Measurements from ENCODE around the gene OFD1. TPM values are rescaled to one million over a fixed set of nuclear protein-coding genes. Genes with fewer than 3 reads are reported as not detected.

OFD1 gene
- polyA plus RNA-seq, 2 donors = 19.5 to 47.6 TPM

GRCh38 chrX:13742397-13743176, 8.0 kb downstream of the OFD1 start:
- Histone ChIP-seq H3K4me1 (ENCODE audit: control insufficient read depth in 2 of 2, insufficient read depth in 2 of 2, low read length in 1 of 2) (no peaks in the 10 kb centered on the region), H3K4me3 (ENCODE audit: low read depth in 1 of 2, low read length in 2 of 2) (no peak overlapping the region), H3K27me3 (ENCODE audit: control insufficient read depth in 1 of 2, insufficient read depth in 2 of 2, low read length in 2 of 2) (no peaks in the 10 kb centered on the region), H3K27ac (ENCODE audit: low read depth in 2 of 2, low read length in 1 of 2) (no peak overlapping the region), H3K36me3 (ENCODE audit: control insufficient read depth in 2 of 2, insufficient read depth in 2 of 2, low read length in 1 of 2) (peaks cover 1 to 2% of the 10 kb centered on the region in 2 donors), H3K9me3 (ENCODE audit: control insufficient read depth in 2 of 2, insufficient read depth in 1 of 2, low read depth in 1 of 2, low read length in 1 of 2) (no peaks in the 10 kb centered on the region)
- WGBS, 2 donors = 73 to 75% methylated on average over 13 of the region's 13 CpGs

- H3K36me3 ChIP-seq (ENCODE audit: control insufficient read depth in 2 of 2, insufficient read depth in 2 of 2, low read length in 1 of 2) = peaks cover 1 to 2% of the 10 kb centered on the region in 2 donors
- no peak overlapping the region for H3K4me3 ChIP-seq (ENCODE audit: low read depth in 1 of 2, low read length in 2 of 2)
- peak overlapping the region in 1 of 2 donors; percentile 31 for H3K27ac ChIP-seq (ENCODE audit: low read depth in 2 of 2, low read length in 1 of 2)
- no peaks in the 10 kb centered on the region for H3K27me3 ChIP-seq (ENCODE audit: control insufficient read depth in 1 of 2, insufficient read depth in 2 of 2, low read length in 2 of 2)
- no peaks in the 10 kb centered on the region for H3K4me1 ChIP-seq (ENCODE audit: control insufficient read depth in 2 of 2, insufficient read depth in 2 of 2, low read length in 1 of 2)
- WGBS, 2 donors = 22 to 58% methylated on average over 2 of the region's 2 CpGs
- H3K9me3 ChIP-seq (ENCODE audit: control insufficient read depth in 2 of 2, insufficient read depth in 1 of 2, low read depth in 1 of 2, low read length in 1 of 2) = no peaks in the 10 kb centered on the region
Measured at GRCh38 chrX:13747836-13748235, 13.3 kb downstream of the OFD1 start.

GRCh38 chrX:13748486-13748885, 13.9 kb downstream of the OFD1 start:
- no peak overlapping the region for H3K27ac ChIP-seq (ENCODE audit: low read depth in 2 of 2, low read length in 1 of 2)
- H3K27me3 ChIP-seq (ENCODE audit: control insufficient read depth in 1 of 2, insufficient read depth in 2 of 2, low read length in 2 of 2) = no peaks in the 10 kb centered on the region
- H3K9me3 ChIP-seq (ENCODE audit: control insufficient read depth in 2 of 2, insufficient read depth in 1 of 2, low read depth in 1 of 2, low read length in 1 of 2) = no peaks in the 10 kb centered on the region
- 92 to 94% methylated on average over 3 of the region's 3 CpGs for WGBS, 2 donors
- no peaks in the 10 kb centered on the region for H3K4me1 ChIP-seq (ENCODE audit: control insufficient read depth in 2 of 2, insufficient read depth in 2 of 2, low read length in 1 of 2)
- peaks cover 1 to 2% of the 10 kb centered on the region in 2 donors for H3K36me3 ChIP-seq (ENCODE audit: control insufficient read depth in 2 of 2, insufficient read depth in 2 of 2, low read length in 1 of 2)
- no peak overlapping the region for H3K4me3 ChIP-seq (ENCODE audit: low read depth in 1 of 2, low read length in 2 of 2)

GRCh38 chrX:13750204-13750603, 15.7 kb downstream of the OFD1 start:
- Histone ChIP-seq H3K4me3 (ENCODE audit: low read depth in 1 of 2, low read length in 2 of 2) (no peak overlapping the region), H3K36me3 (ENCODE audit: control insufficient read depth in 2 of 2, insufficient read depth in 2 of 2, low read length in 1 of 2) (peaks cover 1 to 2% of the 10 kb centered on the region in 2 donors), H3K4me1 (ENCODE audit: control insufficient read depth in 2 of 2, insufficient read depth in 2 of 2, low read length in 1 of 2) (no peaks in the 10 kb centered on the region), H3K27me3 (ENCODE audit: control insufficient read depth in 1 of 2, insufficient read depth in 2 of 2, low read length in 2 of 2) (no peaks in the 10 kb centered on the region), H3K27ac (ENCODE audit: low read depth in 2 of 2, low read length in 1 of 2) (no peak overlapping the region), H3K9me3 (ENCODE audit: control insufficient read depth in 2 of 2, insufficient read depth in 1 of 2, low read depth in 1 of 2, low read length in 1 of 2) (no peaks in the 10 kb centered on the region)

GRCh38 chrX:13750812-13751211, 16.3 kb downstream of the OFD1 start:
- Histone ChIP-seq H3K27ac (ENCODE audit: low read depth in 2 of 2, low read length in 1 of 2) (no peak overlapping the region), H3K36me3 (ENCODE audit: control insufficient read depth in 2 of 2, insufficient read depth in 2 of 2, low read length in 1 of 2) (peaks cover 0 to 1% of the 10 kb centered on the region in 2 donors), H3K27me3 (ENCODE audit: control insufficient read depth in 1 of 2, insufficient read depth in 2 of 2, low read length in 2 of 2) (no peaks in the 10 kb centered on the region)

GRCh38 chrX:13752141-13752540, 17.6 kb downstream of the OFD1 start:
- no peaks in the 10 kb centered on the region for H3K9me3 ChIP-seq (ENCODE audit: control insufficient read depth in 2 of 2, insufficient read depth in 1 of 2, low read depth in 1 of 2, low read length in 1 of 2)
- no peak overlapping the region for H3K27ac ChIP-seq (ENCODE audit: low read depth in 2 of 2, low read length in 1 of 2)
- H3K36me3 ChIP-seq (ENCODE audit: control insufficient read depth in 2 of 2, insufficient read depth in 2 of 2, low read length in 1 of 2) = peaks cover 0 to 4% of the 10 kb centered on the region in 2 donors
- 61 to 66% methylated on average over 3 of the region's 3 CpGs for WGBS, 2 donors
- H3K4me3 ChIP-seq (ENCODE audit: low read depth in 1 of 2, low read length in 2 of 2) = no peak overlapping the region
- no peaks in the 10 kb centered on the region for H3K4me1 ChIP-seq (ENCODE audit: control insufficient read depth in 2 of 2, insufficient read depth in 2 of 2, low read length in 1 of 2)
- no peaks in the 10 kb centered on the region for H3K27me3 ChIP-seq (ENCODE audit: control insufficient read depth in 1 of 2, insufficient read depth in 2 of 2, low read length in 2 of 2)

More at GRCh38 chrX:13750812-13751211, 16.3 kb downstream of the OFD1 start:
- Histone ChIP-seq H3K9me3 (ENCODE audit: control insufficient read depth in 2 of 2, insufficient read depth in 1 of 2, low read depth in 1 of 2, low read length in 1 of 2) (no peaks in the 10 kb centered on the region), H3K4me3 (ENCODE audit: low read depth in 1 of 2, low read length in 2 of 2) (no peak overlapping the region), H3K4me1 (ENCODE audit: control insufficient read depth in 2 of 2, insufficient read depth in 2 of 2, low read length in 1 of 2) (no peaks in the 10 kb centered on the region)

GRCh38 chrX:13752646-13753045, 18.1 kb downstream of the OFD1 start:
- Histone ChIP-seq H3K9me3 (ENCODE audit: control insufficient read depth in 2 of 2, insufficient read depth in 1 of 2, low read depth in 1 of 2, low read length in 1 of 2) (no peaks in the 10 kb centered on the region), H3K27ac (ENCODE audit: low read depth in 2 of 2, low read length in 1 of 2) (peak overlapping the region in 1 of 2 donors; percentile 21), H3K36me3 (ENCODE audit: control insufficient read depth in 2 of 2, insufficient read depth in 2 of 2, low read length in 1 of 2) (peaks cover 0 to 4% of the 10 kb centered on the region in 2 donors), H3K4me1 (ENCODE audit: control insufficient read depth in 2 of 2, insufficient read depth in 2 of 2, low read length in 1 of 2) (no peaks in the 10 kb centered on the region), H3K27me3 (ENCODE audit: control insufficient read depth in 1 of 2, insufficient read depth in 2 of 2, low read length in 2 of 2) (no peaks in the 10 kb centered on the region), H3K4me3 (ENCODE audit: low read depth in 1 of 2, low read length in 2 of 2) (no peak overlapping the region)
- 58 to 68% methylated on average over 3 of the region's 3 CpGs for WGBS, 2 donors

- H3K4me3 ChIP-seq (ENCODE audit: low read depth in 1 of 2, low read length in 2 of 2) = no peak overlapping the region
- no peak overlapping the region for H3K27ac ChIP-seq (ENCODE audit: low read depth in 2 of 2, low read length in 1 of 2)
- H3K4me1 ChIP-seq (ENCODE audit: control insufficient read depth in 2 of 2, insufficient read depth in 2 of 2, low read length in 1 of 2) = no peaks in the 10 kb centered on the region
- H3K27me3 ChIP-seq (ENCODE audit: control insufficient read depth in 1 of 2, insufficient read depth in 2 of 2, low read length in 2 of 2) = no peaks in the 10 kb centered on the region
- peaks cover 4 to 5% of the 10 kb centered on the region in 2 donors for H3K36me3 ChIP-seq (ENCODE audit: control insufficient read depth in 2 of 2, insufficient read depth in 2 of 2, low read length in 1 of 2)
- H3K9me3 ChIP-seq (ENCODE audit: control insufficient read depth in 2 of 2, insufficient read depth in 1 of 2, low read depth in 1 of 2, low read length in 1 of 2) = no peaks in the 10 kb centered on the region
- 93 to 97% methylated on average over 1 of the region's 1 CpG for WGBS, 2 donors
Measured at GRCh38 chrX:13754765-13755164, 20.2 kb downstream of the OFD1 start.

- H3K27ac ChIP-seq (ENCODE audit: low read depth in 2 of 2, low read length in 1 of 2) = no peak overlapping the region
- no peaks in the 10 kb centered on the region for H3K4me1 ChIP-seq (ENCODE audit: control insufficient read depth in 2 of 2, insufficient read depth in 2 of 2, low read length in 1 of 2)
- H3K36me3 ChIP-seq (ENCODE audit: control insufficient read depth in 2 of 2, insufficient read depth in 2 of 2, low read length in 1 of 2) = peaks cover 5 to 7% of the 10 kb centered on the region in 2 donors
- 78 to 81% methylated on average over 1 of the region's 1 CpG for WGBS, 2 donors
- H3K9me3 ChIP-seq (ENCODE audit: control insufficient read depth in 2 of 2, insufficient read depth in 1 of 2, low read depth in 1 of 2, low read length in 1 of 2) = no peaks in the 10 kb centered on the region
- H3K27me3 ChIP-seq (ENCODE audit: control insufficient read depth in 1 of 2, insufficient read depth in 2 of 2, low read length in 2 of 2) = no peaks in the 10 kb centered on the region
- H3K4me3 ChIP-seq (ENCODE audit: low read depth in 1 of 2, low read length in 2 of 2) = no peak overlapping the region
Measured at GRCh38 chrX:13755254-13755653, 20.7 kb downstream of the OFD1 start.

- Histone ChIP-seq H3K27me3 (ENCODE audit: control insufficient read depth in 1 of 2, insufficient read depth in 2 of 2, low read length in 2 of 2) (no peaks in the 10 kb centered on the region), H3K4me1 (ENCODE audit: control insufficient read depth in 2 of 2, insufficient read depth in 2 of 2, low read length in 1 of 2) (no peaks in the 10 kb centered on the region), H3K27ac (ENCODE audit: low read depth in 2 of 2, low read length in 1 of 2) (no peak overlapping the region), H3K4me3 (ENCODE audit: low read depth in 1 of 2, low read length in 2 of 2) (no peak overlapping the region), H3K36me3 (ENCODE audit: control insufficient read depth in 2 of 2, insufficient read depth in 2 of 2, low read length in 1 of 2) (peaks cover 5 to 9% of the 10 kb centered on the region in 2 donors), H3K9me3 (ENCODE audit: control insufficient read depth in 2 of 2, insufficient read depth in 1 of 2, low read depth in 1 of 2, low read length in 1 of 2) (no peaks in the 10 kb centered on the region)
- 92 to 94% methylated on average over 4 of the region's 4 CpGs for WGBS, 2 donors
Measured at GRCh38 chrX:13756381-13756780, 21.8 kb downstream of the OFD1 start.
